NCI-H748 (cell line): ENCODE data around the gene SEMA5A.
A peak's percentile ranks its signal among the peaks of the same experiment; 100 is the strongest.

ENCODE experiments used
- DNase-seq: peaks from one replicate; lab custom pipeline; 2025; ENCODE audit not compliant: unreplicated experiment; lab: John Stamatoyannopoulos, UW

Gene SEMA5A

GRCh38 chr5:9545992-9546851 lies at the start of gene SEMA5A:
Gene SEMA5A, minus strand, starts transcription at chr5:9546075. Its CDS starts 166,129 bp downstream, at chr5:9379946.
- DNase-seq: peak; percentile 86

- no peak for DNase-seq
These were observed 49.0 kb upstream of the SEMA5A start for GRCh38 chr5:9594913-9595312.

GRCh38 chr5:9589049-9589835 lies 43.4 kb upstream of the SEMA5A start:
- no peak for DNase-seq

GRCh38 chr5:9588254-9588653 lies 42.4 kb upstream of the SEMA5A start:
- DNase-seq: no peak

- no peak for DNase-seq
These were observed 41.3 kb upstream of the SEMA5A start for GRCh38 chr5:9587135-9587534.

GRCh38 chr5:9582406-9582805 lies 36.5 kb upstream of the SEMA5A start:
- no peak for DNase-seq

GRCh38 chr5:9573796-9574195 lies 27.9 kb upstream of the SEMA5A start:
- DNase-seq: no peak

GRCh38 chr5:9572246-9572645 lies 26.4 kb upstream of the SEMA5A start:
- no peak for DNase-seq

GRCh38 chr5:9570876-9571275 lies 25.0 kb upstream of the SEMA5A start:
- DNase-seq: no peak

- DNase-seq: no peak
These were observed 21.2 kb upstream of the SEMA5A start for GRCh38 chr5:9567039-9567438.

GRCh38 chr5:9564752-9565151 lies 18.9 kb upstream of the SEMA5A start:
- no peak for DNase-seq

GRCh38 chr5:9562141-9562540 lies 16.3 kb upstream of the SEMA5A start:
- DNase-seq: no peak

- no peak for DNase-seq
These were observed 14.1 kb upstream of the SEMA5A start for GRCh38 chr5:9559965-9560364.

- DNase-seq: no peak
These were observed 12.6 kb upstream of the SEMA5A start for GRCh38 chr5:9558319-9558965.

- no peak for DNase-seq
These were observed 11.8 kb upstream of the SEMA5A start for GRCh38 chr5:9557696-9558095.

- DNase-seq: no peak
These were observed 10.1 kb upstream of the SEMA5A start for GRCh38 chr5:9555961-9556360.

GRCh38 chr5:9554122-9554521 lies 8.2 kb upstream of the SEMA5A start:
- DNase-seq: no peak

GRCh38 chr5:9553561-9553960 lies 7.7 kb upstream of the SEMA5A start:
- no peak for DNase-seq

GRCh38 chr5:9551567-9552537 lies 6.0 kb upstream of the SEMA5A start:
- no peak for DNase-seq

- DNase-seq: no peak
These were observed 4.1 kb upstream of the SEMA5A start for GRCh38 chr5:9549941-9550340.
